Keratinocyte (primary cell): ENCODE data around the gene BGN. TPM values are rescaled to one million over a fixed set of nuclear protein-coding genes. Genes with fewer than 3 reads are reported as not detected.

ENCODE experiments used
- DNase-seq: peaks from one replicate; pipeline ENCODE4 v3.0.0-alpha.2; 2011; ENCODE audit warnings: low read depth, missing footprints, low spot score
- FAIRE-seq: peaks from 2 replicates; lab custom pipeline; 2011; peaks lifted over from hg19 to GRCh38; lab: Jason Lieb, UNC
- H2AFZ ChIP-seq: 2 replicates; pipeline ENCODE4 v1.6.0; 2012; ENCODE audit warnings: low read length, control low read depth, inconsistent platforms; ENCODE audit not compliant: control insufficient read depth
- H3K27ac ChIP-seq: 2 replicates; pipeline ENCODE4 v1.5.1; 2011; ENCODE audit warnings: low read length; ENCODE audit not compliant: control insufficient read depth, insufficient read depth
- H3K27me3 ChIP-seq: 3 replicates; pipeline ENCODE4 v1.6.0; 2011; ENCODE audit warnings: low read length; ENCODE audit not compliant: control insufficient read depth, insufficient read depth; ENCODE audit errors: extremely low read depth
- H3K36me3 ChIP-seq, 2 experiments: 2 replicates in 1 of 2; 3 replicates in 1 of 2; pipeline ENCODE4 v1.5.1; 2011; ENCODE audit warnings: low read length in 2 of 2, mild to moderate bottlenecking in 1 of 2; ENCODE audit not compliant: control insufficient read depth in 2 of 2, insufficient read depth in 2 of 2; ENCODE audit errors: extremely low read depth in 1 of 2
- H3K4me1 ChIP-seq: 3 replicates; pipeline ENCODE4 v1.5.1; 2011; ENCODE audit warnings: low read length; ENCODE audit not compliant: control insufficient read depth, insufficient read depth; ENCODE audit errors: extremely low read depth
- H3K4me2 ChIP-seq: 3 replicates; pipeline ENCODE4 v1.6.0; 2011; ENCODE audit warnings: low read depth, low read length; ENCODE audit not compliant: control insufficient read depth, insufficient read depth; ENCODE audit errors: extremely low read depth
- H3K4me3 ChIP-seq, 3 experiments: fragments of 200-600 bp in 1 of 3; sonication (generic) in 1 of 3; 2 replicates in 2 of 3; 3 replicates in 1 of 3; pipeline ENCODE4 v1.5.1; 2011 to 2016; ENCODE audit warnings: low read length in 3 of 3, mild to moderate bottlenecking in 3 of 3, control low read depth in 2 of 3, inconsistent platforms in 1 of 3, low read depth in 1 of 3, mixed read lengths in 1 of 3, mixed run types in 1 of 3, moderate library complexity in 1 of 3; ENCODE audit not compliant: control insufficient read depth in 2 of 3, insufficient read depth in 2 of 3; ENCODE audit errors: extremely low read depth in 1 of 3
- H3K79me2 ChIP-seq: 2 replicates; pipeline ENCODE4 v1.6.0; 2012; ENCODE audit warnings: low read length; ENCODE audit not compliant: control insufficient read depth, insufficient read depth
- H3K9ac ChIP-seq: 3 replicates; pipeline ENCODE4 v1.6.0; 2011; ENCODE audit warnings: low read length; ENCODE audit not compliant: control insufficient read depth, insufficient read depth; ENCODE audit errors: extremely low read depth
- H3K9me1 ChIP-seq: 3 replicates; pipeline ENCODE4 v1.6.0; 2011; ENCODE audit warnings: low read length; ENCODE audit not compliant: control insufficient read depth, insufficient read depth; ENCODE audit errors: extremely low read depth
- H3K9me3 ChIP-seq: 2 replicates; pipeline ENCODE4 v1.5.1; 2012; ENCODE audit warnings: low read depth, low read length; ENCODE audit not compliant: control insufficient read depth
- H4K20me1 ChIP-seq: 3 replicates; pipeline ENCODE4 v1.6.0; 2011; ENCODE audit warnings: low read length; ENCODE audit not compliant: control insufficient read depth, insufficient read depth; ENCODE audit errors: extremely low read depth
- CTCF ChIP-seq, 3 experiments: IDR thresholded peaks in 1 of 3; conservative IDR thresholded peaks in 1 of 3; optimal IDR thresholded peaks in 1 of 3; 2 replicates in 2 of 3; 3 replicates in 1 of 3; pipeline versions ENCODE3 to v1.5.1; 2011; ENCODE audit warnings: low read length in 3 of 3, mild to moderate bottlenecking in 3 of 3, moderate library complexity in 2 of 3, control low read depth in 1 of 3, inconsistent platforms in 1 of 3; ENCODE audit not compliant: insufficient read depth in 2 of 3; ENCODE audit errors: extremely low read depth in 1 of 3
- EZH2 ChIP-seq: IDR thresholded peaks from one replicate; pipeline ENCODE4 v1.6.1; 2012; ENCODE audit warnings: inconsistent platforms, mild to moderate bottlenecking, low read length, moderate library complexity
- dilution Hi-C: fragments of 300-500 bp; cut with MboI; formaldehyde crosslinking; loops from one replicate; pipeline ENCODE4 v1.7.0; 2020; ENCODE audit warnings: low sequenced_read_pairs; ENCODE audit not compliant: extremely low pct_ligation_motif_present
- polyA plus RNA-seq, 5 experiments: library from polyadenylated mRNA; depleted of rRNA in 3 of 5; stranded (reverse) in 3 of 5; stranded (forward) in 1 of 5; unstranded in 1 of 5; fragments of >200 nt; gene quantifications; 1 replicate in 1 of 5; 2 replicates in 3 of 5; 3 replicates in 1 of 5; pipeline versions ENCODE4 v1.2.1 to v1.2.3, GENCODE V29; 2011 to 2012; ENCODE audit warnings: missing spikeins in 2 of 5, low read depth in 1 of 5, low replicate concordance in 1 of 5

The BGN gene
- polyA plus RNA-seq, 1 donor (not counting 4 experiments of a cell fraction or from before 2014, with no cell fraction given) = 0.07 TPM

- H3K4me1 ChIP-seq = peaks cover under 1% of the 10 kb centered on the region
- no peak overlapping the region for H2AFZ ChIP-seq
- no peaks in the 10 kb centered on the region for H3K27me3 ChIP-seq
- H3K27ac ChIP-seq = no peak overlapping the region
- H3K9me1 ChIP-seq = no peaks in the 10 kb centered on the region
- no peak overlapping the region for H3K4me2 ChIP-seq
- dilution Hi-C loops = no loop called here
- FAIRE-seq (no peak), DNase-seq (no peak)
- no peak for TF ChIP-seq EZH2
- no peak for TF ChIP-seq CTCF (optimal IDR thresholded peaks at IDR 0.05 in 1 of 3, IDR thresholded peaks at IDR 0.05 in 1 of 3, conservative IDR thresholded peaks at IDR 0.05 in 1 of 3; ENCODE audit: extremely low read depth in 1 of 3, insufficient read depth in 2 of 3, low read length in 3 of 3)
- H3K36me3 ChIP-seq = peaks cover 0 to 3% of the 10 kb centered on the region in 2 experiments
- no peaks in the 10 kb centered on the region for H3K9me3 ChIP-seq
- H4K20me1 ChIP-seq = no peaks in the 10 kb centered on the region
- H3K79me2 ChIP-seq = no peaks in the 10 kb centered on the region
- no peak overlapping the region for H3K9ac ChIP-seq
- no peak overlapping the region for H3K4me3 ChIP-seq
Measured at GRCh38 chrX:153454901-153455550, 39.8 kb upstream of the BGN start.

DNA sequence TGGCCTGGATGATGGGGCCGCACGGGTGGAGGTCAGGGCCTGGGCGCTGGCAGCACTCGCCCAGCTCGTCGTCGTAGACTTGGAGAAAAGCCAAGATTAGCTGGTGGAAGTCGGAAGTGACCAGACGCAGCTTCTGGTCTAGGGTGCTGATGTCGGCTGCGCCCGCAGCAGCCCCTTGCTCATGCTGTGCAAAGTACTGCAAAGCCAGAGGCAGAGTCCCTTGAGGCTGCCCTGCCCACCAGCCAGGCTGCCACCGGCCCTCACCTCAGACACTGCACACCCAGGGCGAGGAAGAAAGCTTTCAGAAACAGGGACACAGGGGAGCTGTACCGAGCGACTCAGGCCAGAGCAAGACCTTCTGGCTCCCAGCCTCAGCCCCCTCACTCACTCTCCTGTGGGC, 39.2 kb upstream of the BGN start:
- H3K4me1 ChIP-seq = peaks cover 2% of the 10 kb centered on the region
- no peak for FAIRE-seq
- no peak overlapping the region for H3K27ac ChIP-seq
- dilution Hi-C loops = no loop called here
- no peak overlapping the region for H3K9ac ChIP-seq
- no peak overlapping the region for H3K4me2 ChIP-seq
- no peaks in the 10 kb centered on the region for H4K20me1 ChIP-seq
- peaks cover 0 to 3% of the 10 kb centered on the region in 2 experiments for H3K36me3 ChIP-seq
- no peaks in the 10 kb centered on the region for H3K9me1 ChIP-seq
- H3K4me3 ChIP-seq = no peak overlapping the region
- no peaks in the 10 kb centered on the region for H3K79me2 ChIP-seq
- DNase-seq = no peak
- no peaks in the 10 kb centered on the region for H3K27me3 ChIP-seq
- TF ChIP-seq EZH2 = no peak
- TF ChIP-seq CTCF (optimal IDR thresholded peaks at IDR 0.05 in 1 of 3, IDR thresholded peaks at IDR 0.05 in 1 of 3, conservative IDR thresholded peaks at IDR 0.05 in 1 of 3; ENCODE audit: extremely low read depth in 1 of 3, insufficient read depth in 2 of 3, low read length in 3 of 3) = no peak
- no peaks in the 10 kb centered on the region for H3K9me3 ChIP-seq
- no peak overlapping the region for H2AFZ ChIP-seq
